Mucosa of gallbladder (tissue), 1 donor: Measurements from ENCODE around the gene FOXP2. TPM values are rescaled to one million over a fixed set of nuclear protein-coding genes. Genes with fewer than 3 reads are reported as not detected.

Source experiments
- DNase-seq: peaks from one replicate; pipeline ENCODE4 v3.0.0-alpha.2; 2020; ENCODE audit warnings: low spot score
- total RNA-seq: library from RNA; stranded (reverse); gene quantifications from one replicate; pipeline ENCODE4 v1.2.1, GENCODE V29; 2021
- donor health status: DM: no; HTN: no; CAD: no.

FOXP2 gene
- total RNA-seq, 1 donor from 2014 or later: 10.1 TPM

DNA sequence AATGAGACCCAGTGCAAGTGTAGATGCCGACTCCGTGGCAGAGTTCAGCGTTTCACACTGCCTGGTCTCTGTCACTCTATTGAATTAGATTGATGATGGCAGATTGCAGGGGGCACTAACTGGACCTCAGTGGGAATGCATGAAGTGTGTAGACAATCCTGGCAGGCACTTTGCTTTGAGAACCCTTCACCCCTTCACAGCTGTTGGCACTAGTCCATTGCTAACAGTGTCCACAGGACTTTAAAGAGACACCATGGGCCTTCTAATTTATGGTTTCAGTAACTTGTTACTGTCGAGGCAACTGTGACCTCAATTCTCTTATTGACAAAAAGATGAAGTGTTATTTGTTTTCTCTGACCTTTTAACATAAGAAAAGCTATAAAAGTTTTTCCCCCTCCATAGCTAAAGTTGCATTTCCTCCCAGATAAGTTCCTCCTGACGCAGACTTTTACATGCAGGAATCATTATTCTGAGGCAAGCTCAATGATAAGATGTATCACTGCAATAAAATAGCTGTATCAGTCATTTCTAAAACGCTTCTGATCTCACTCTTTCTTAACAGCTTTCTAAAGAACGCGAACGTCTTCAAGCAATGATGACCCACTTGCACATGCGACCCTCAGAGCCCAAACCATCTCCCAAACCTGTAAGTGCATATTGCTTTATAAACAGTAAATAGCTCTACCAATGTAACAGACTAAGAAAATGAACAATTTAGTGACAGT, 238.9 kb downstream of the FOXP2 start:
- DNase-seq: no peak

DNA sequence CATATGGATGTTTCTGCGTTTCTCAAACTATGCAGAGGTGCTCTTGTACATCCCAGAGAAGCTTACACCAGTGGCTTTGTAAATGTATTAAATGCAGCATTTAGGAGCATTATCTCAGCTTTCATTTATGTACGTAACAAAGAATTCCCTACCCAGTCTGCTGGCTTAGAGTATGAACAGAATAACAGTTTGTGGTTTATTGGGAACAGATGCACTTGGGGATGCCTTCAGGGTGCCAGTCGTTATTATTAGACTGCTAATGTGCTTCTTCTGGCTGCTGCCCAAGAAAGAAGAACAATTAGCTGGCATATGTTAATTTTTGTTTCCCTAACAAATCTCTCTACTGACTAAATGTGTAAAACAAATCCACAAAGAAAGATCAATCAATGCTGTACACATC, 241.9 kb downstream of the FOXP2 start:
- DNase-seq: no peak

DNA sequence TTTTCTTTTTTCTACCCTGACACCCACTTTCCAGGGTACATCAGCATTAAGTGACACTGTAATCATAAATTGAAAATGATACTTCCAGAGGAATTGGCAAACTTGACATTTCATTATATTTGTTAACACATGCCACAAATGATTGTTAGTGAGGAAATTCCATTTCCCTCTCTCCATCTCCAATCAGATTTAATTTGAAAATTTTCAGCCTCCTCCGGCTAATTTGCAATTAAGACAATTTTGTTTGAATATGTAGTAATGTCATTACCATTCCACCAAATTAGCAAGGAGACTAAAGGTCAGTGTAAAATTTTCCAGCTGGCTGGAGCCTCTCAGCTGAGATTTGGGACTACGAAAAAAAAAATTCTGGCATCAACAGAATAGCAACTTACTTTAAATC, 242.7 kb downstream of the FOXP2 start:
- no peak for DNase-seq

DNA sequence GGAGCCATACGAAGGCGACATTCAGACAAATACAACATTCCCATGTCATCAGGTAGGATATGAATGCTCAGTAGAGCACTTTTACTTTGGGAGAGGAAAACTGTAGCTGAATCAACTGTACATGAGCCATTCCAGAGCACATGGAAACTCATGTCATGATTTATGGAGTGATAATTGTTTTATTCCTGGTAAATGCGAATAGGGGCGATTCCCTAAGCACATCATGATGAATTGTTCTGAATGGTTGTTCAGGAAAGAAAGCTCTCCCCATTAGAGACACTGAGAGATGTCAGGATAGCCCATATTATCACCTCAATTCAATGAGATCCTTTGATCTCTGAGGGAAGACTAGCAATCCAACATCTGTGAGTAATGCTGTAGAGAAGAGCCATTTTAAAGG, 243.6 kb downstream of the FOXP2 start:
- DNase-seq: no peak

DNA sequence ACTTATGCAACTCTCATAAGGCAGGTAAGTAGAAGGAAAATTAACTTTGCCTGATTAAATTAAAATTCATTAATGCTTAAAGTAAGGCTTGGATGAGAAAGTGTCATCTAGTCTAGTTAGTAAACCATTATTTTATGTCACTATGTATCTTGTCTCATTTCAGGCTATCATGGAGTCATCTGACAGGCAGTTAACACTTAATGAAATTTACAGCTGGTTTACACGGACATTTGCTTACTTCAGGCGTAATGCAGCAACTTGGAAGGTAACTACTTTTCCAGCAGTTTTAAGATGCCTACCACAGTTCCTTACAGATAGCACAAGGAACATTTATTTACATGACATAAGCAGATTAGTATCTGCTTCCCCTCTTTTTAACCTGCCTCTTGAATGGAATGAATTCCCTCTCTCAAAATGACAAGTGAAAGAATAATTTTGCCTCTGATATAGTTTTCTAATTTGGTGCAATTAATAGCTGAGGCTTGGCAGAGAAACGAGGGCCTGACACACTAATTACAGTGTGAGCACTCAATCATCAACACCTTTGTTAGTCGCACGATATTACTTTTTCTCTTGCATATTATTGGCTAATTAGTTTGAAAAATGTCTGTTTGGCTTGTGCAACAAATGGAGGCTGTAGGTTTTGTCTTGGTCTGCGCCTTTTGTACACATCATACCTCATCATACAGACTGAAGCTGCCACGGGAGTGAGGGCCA, 245.0 kb downstream of the FOXP2 start:
- no peak for DNase-seq

DNA sequence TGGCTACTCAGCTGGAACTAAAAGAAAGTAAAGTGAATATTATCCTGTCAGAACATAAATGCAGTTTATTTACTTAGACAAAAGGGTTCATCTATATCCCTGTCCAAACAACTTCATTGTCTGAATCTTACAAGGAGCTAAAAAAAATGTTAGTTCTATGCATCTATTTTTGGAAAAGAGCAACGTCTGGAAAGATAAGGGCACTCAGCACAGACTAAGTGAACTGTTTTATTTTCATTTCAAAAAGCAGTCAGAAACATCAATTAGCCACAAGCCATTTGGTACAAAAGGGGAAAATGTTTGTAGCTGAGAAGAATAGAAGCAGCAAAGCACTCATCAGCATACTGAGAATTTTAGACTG, 245.5 kb downstream of the FOXP2 start:
- DNase-seq: no peak

DNA sequence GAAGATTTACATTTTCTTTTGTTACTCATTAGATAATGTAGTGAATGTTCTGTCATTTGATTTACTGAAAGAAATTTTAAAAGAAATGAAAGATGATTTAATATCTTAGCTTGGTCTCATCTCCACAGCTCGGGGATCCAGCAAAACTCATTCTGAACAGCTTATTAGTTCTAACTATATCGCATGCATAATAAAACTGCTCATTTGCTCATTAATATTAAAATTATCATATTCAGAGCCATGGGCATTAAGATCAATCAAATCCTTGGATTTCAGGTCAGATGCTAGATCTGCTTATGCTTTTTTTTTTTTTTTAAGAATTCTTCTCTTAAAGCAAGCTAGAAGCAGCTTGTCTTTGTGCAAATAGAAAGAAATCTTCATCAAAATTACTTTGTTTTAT, 246.1 kb downstream of the FOXP2 start:
- no peak for DNase-seq

DNA sequence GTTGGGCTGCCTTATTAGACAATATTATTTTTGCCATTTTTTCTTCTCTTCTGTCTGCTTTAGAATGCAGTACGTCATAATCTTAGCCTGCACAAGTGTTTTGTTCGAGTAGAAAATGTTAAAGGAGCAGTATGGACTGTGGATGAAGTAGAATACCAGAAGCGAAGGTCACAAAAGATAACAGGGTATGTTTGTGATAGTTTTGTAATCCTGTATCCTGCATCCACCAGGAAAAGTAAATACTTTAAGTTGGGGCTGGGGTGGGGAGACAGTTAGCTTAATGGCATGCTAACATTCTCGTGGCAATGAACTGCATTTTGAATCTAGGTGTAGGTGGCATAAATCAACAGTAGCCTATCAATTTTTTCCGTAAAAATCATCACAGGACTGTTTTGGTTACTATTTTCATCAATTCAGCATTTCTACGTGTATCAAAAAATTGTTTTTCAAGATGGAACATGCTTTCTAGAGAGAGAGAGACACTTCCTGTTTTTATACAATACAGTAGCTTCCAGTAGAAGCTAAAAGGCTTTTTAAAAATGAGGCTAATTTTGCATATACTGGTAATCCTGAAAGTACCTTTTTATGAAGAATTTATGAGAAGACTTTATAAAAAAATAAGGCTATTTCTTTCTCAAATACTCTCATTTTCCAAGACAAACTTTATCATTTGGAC, 247.5 kb downstream of the FOXP2 start:
- no peak for DNase-seq

DNA sequence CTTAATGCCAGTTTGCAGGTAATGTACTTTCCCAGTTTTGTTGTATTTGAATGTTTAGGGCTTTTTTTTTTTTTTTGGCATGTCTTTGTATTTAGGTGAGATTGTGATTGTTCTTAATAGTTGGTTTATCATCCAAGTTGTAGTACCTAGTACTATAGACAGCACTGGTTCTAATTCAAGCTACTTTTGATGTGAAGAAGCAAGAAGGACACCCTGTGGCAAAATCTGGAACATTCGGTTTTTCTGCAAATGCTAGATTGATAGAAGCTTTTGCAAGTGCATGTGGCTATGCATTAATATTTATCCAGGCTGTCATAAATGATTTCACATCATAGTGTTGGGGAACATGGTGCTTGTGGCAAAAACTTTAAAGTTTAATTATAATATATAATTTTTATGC, 248.9 kb downstream of the FOXP2 start:
- no peak for DNase-seq

DNA sequence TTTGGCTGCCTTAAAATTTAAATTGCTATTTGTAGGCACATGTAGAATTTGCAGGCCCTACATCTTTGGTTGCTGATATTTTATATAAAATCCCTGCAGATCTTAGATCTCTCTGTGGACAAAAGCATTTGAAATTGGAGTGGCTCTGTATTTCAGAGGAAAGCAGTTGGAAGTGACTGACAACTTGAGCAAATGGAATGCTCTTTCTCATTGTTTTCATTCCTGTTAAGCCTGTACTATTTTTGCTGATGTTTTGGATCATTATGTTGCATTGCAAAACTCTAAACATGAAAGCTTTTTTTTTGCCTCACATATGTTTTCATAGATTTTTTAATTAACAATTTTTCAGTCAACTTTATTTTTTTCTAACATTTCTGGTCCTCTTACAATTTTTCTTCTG, 256.1 kb downstream of the FOXP2 start:
- DNase-seq: no peak

DNA sequence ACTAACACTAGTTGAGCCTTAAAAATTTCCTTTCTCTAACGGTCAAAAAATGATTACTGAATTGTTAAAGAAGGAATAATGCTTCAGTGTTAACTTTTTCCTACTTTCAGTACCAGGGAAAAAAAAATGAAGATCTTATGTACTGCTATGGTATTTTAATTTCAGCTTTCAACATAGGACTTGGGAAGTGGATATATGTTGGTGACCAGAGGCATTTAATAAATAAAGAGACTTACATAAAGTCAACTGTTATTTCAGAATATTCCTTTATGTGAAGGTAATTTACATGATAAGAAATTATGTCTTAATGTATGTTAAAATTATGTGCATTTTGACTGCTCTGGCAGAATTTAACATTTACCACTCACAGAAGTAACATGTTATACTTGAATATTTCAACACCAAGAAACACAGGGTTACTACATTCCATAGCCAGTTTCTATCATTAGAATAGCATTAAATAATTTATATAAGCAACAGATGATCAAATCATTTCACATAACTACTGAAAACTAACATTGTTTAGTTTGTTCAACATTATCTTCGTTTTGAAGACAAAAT, 257.0 kb downstream of the FOXP2 start:
- DNase-seq: no peak

DNA sequence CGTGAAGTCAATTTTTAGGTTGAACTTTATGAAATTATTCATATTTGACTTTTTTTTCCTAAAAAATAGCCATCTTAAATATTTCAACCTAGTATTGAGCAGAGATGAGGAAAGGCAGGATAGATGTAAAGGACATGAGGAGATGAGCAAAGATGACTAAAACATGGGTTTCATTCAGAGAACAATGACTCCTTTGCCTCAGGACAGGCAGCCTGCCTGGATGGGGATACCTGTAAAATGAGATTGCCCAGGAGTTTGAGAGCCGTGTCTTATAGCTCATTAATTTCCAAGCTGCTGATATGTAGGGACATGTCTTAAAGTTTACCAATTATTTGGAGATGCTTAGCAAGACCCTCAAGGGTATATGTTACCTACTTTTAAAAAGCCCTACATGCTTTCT, 263.5 kb downstream of the FOXP2 start:
- DNase-seq: no peak

DNA sequence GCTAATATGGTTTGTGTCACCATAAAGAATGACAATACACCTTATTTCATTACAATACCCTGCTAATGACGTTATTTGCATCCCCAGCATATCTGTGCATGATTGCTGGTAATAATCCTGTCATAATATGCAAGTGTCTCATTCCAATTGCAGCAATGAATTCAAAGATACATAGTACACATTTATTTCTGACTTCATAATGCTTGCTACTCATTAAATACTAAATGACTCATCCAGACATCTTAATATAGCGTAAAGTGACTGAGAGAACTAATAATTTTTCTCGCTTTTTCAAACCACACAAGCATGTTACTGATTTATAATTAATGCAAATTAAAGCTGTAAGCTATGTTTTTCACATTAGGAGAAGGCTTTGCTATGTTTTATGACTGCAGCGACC, 272.6 kb downstream of the FOXP2 start:
- no peak for DNase-seq

DNA sequence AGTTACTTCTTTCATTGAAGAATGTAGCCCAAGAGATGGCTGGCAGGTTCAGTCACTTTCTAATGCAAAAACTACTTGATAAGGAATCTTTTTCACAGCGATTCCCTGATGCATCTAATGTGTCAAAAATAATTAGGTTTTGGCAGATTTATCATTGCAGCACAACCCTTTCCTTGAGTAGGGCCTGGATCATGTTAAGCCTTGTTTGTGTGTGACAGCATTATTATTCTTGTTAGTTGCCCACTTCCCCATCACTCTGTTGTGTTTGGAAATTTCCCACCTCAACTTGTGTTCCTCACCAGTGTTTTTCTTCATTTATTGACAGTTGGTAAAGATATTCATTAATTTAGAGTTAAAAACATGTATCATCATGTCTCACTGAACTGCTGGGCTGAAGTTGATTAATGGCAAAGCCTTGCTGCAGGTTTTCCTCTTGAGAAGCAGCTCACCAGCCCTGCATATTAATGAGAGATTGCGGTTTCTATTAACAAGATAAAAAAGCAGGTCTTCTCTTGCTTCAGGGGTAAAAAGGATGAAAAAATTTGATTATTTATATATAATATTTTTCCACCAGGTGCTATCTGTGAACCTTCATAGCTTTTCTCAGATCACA, 273.9 kb downstream of the FOXP2 start:
- no peak for DNase-seq

DNA sequence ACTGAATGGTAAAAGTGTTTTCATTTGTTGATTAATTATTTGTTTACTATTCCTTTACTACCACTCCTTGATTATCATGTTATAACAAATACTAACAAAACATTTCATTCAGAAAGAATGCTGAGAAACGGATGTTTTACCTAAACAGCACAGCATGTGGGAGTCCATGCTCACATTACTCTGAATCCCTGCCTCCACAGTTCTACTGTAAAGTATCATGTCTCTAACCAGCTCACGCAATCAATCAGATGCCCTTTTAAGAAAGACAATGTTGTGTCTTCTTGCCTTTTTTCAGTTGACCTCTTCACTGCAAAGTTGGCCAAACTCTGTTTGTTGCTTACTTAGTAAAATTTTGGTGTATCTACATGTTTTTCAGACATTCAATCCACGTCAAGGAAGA, 274.8 kb downstream of the FOXP2 start:
- DNase-seq: no peak

DNA sequence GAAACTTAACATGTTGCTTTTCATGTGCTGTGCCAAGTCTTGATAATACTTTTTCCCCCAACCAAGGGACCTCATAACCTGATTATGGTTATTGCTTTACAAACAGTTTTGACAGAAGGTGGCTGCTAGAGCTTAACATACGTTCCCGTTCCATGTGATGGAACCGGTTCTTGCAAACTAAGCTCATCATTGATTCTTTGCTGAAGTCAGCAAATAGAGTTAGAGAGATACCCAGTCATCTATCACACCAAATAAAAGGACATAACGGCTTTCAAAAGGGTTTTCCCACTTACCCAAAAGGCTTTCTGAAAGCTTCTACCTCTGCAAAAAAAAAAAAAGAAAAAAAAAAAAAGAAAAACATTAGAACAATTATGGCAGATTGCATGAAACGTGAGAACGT, 277.0 kb downstream of the FOXP2 start:
- DNase-seq: no peak

DNA sequence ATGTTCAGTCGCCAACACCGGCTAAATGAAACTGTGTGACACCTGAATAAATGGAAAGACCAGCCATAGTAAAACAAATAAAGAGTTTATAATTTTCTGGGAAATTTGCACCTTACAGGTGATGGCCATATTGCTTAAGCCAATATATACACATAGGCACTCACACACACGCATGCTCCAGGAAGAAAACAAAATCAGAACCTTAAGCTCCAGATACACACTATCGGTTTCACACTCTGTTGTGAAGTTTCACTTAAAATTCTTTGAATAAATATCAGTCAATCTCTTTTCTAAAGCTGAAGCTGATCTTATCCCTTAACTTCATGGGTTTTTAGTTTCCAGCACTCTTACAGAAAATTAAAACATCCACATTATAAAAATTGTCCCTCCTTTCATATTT, 280.6 kb downstream of the FOXP2 start:
- DNase-seq: no peak

DNA sequence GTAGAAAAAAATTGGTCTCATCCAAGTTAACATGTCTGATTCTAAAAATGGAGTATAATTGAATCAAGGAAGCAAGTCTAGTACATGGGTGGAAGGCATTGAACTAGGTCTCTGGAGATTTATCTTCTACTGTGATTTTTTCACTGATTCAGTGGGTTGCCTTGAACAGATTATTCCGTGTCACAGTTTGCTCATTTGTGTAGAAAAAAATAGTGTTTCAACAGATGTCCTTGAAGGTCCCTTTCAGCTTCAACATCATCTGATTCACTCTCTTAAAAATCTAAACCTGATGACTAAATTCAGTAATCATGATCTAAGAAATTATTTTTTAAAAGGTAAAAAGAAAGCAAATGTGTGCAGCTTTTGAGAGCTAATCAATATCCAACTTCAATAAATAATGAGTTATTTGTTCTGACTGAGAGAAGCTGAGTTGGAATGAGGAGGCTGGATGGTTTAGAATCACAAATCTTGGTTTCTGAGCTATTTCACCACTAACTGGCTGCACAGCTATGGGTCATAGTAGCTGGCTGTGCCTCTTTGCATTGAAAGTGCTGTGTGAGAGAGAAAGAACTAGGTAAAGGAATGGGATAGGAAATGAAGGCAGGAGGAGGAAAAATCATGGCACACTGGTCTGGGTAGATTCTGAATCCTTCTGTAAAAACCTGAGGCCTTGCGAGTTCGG, 285.8 kb downstream of the FOXP2 start:
- no peak for DNase-seq

DNA sequence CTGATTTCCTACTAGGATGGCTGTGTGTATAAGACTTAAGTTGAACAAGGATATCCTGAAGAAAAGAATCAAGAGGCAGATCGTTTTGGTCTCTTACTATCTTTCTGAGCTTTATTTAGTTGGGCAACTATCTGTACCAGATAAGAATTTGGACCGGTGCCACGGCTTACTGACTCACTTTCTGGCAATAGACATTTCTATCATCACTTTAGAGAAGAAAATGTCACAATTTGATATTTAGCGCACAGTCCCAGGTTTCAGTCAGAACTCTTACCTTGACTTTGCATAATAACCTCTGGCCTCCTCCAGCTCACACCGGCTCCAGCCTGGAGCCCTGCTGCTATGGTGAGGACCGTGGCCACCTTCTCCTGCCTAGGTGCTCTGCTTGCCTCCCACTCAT, 289.1 kb downstream of the FOXP2 start:
- no peak for DNase-seq

DNA sequence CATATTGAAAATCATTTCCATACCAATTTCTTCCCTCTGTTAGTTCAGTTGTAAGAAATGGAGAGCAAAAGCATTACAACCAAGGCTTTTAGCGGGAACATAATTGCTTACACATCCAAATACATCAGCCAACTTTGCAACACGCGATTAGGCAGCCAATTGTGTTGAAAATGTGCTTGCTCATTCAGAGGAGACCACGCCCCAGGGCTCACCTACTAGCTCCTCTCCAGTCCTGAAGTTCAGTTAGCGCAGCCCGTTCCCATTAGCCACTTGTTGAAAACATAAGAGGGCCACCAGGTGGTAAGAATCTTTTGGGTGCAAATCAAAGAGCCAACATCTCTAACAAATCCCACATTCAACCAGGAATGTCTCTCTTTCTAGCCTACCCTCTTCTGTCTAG, 294.0 kb downstream of the FOXP2 start:
- no peak for DNase-seq

DNA sequence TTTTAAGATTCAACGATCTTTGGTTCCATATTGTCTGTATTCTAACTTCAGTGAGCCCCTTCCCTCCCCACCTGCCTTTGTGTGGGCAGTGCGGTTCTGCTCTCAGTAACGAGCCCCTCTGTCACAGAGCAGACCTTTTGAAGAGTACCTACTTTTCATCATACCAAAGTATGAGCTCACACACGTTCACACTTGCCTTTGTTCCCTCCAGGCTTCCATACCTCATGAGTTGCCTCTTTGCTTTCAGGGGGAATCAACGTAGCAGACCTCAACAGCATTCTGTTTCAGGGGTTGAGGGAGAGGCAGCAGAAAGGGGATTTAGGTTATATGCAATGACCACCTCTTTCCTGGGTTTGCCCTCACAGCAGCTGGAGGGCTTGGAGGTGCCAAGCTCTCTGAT, 295.9 kb downstream of the FOXP2 start:
- DNase-seq: no peak

DNA sequence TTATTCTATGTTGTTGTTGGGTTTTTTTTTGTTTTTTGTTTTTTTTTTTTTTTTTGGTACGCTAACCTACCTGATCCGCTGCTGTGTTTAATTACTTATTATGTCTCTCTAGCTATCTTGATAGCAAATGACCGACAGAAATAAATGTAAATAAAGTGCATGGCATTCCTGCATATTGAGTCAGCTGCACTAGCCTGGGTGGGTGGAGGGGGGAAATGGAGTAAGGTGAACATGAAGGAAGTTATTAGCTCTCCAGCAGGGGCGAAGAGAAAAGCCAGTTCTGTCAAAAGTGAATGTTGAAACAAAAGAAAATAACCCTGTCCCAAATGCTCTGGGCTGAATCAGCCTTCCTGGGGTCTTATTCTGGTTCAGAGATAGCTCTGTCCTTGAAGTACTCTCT, 296.6 kb downstream of the FOXP2 start:
- no peak for DNase-seq
